NCI-H2081 (cell line): ENCODE measurements around the gene LIMA1.

Experiments
- DNase-seq, 2 experiments: peaks; one replicate each; lab custom pipeline; 2025; lab: John Stamatoyannopoulos, UW

The LIMA1 gene

DNA sequence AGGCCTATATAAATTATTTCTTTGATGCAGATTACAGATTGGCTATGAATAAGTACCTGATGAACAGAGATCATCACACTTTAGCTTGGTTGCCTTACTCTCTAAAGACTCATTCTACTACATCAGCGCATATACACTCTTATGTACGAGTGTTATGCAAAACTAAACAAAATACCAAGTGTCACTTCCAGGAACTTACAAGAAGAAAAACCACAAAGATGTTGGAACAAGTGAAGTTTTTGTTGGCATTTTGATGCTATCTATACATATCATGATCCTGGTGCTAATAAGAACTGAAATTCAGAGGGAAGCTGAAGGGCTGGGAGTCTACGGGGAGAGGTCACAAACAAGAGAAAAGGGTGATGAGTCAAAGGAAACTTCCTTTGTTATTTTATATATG is 68.3 kb downstream of the LIMA1 start:
- no peak for DNase-seq

DNA sequence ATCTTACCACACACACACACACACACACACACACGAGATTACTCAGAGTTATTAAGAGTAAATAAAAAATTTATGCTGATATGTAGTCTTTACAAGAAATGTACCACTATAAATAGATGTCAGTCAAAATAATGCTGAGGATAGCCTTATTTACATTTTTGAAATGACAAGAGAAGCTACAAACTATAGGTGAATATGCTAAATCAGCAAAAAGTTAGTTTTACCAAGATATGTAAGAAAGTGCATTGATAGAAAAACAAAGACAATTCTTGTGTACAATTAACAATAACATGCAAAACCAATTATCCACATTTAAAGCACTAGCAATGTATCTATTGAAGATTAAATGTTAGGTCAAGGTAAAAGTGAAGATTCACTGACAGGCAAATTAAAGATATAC is 69.3 kb downstream of the LIMA1 start:
- no peak for DNase-seq

DNA sequence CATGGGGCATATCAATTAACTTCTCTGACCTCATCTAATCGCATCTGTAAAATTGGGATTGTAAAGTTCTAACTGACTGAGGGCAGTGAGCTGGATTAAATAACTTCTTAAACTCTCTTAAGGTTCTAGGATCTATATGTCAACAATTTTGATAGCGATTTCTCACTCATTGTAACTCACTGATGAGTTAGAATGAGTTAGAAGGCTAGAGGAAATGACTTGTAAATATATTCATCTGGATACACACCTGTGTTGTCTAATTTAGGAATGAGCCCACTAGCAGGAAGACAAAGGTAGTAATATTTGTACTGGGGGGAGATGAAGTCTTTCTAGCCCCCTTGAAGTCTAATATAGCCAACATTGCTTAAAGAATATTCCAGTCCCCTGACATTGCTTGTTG is 69.9 kb downstream of the LIMA1 start:
- DNase-seq: no peak

DNA sequence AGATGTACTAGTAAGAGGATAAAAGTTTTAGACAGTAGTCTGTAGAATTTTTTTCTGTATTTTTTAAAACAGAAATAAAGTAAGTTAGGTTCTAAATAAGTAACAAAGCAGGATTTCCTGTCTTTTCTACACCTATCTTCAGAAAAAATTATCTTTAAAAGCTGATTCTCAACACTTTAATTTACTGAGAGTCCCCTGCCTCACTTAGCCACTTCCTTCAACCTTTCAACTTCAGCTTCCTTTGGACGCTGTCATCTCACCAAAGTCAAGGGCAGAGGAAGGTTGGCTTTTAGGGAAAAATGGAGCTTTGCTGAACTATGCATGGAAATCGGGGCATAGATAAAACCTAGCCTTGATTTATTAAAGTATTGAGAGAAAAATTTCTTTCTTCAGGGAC is 71.3 kb downstream of the LIMA1 start:
- no peak for DNase-seq

DNA sequence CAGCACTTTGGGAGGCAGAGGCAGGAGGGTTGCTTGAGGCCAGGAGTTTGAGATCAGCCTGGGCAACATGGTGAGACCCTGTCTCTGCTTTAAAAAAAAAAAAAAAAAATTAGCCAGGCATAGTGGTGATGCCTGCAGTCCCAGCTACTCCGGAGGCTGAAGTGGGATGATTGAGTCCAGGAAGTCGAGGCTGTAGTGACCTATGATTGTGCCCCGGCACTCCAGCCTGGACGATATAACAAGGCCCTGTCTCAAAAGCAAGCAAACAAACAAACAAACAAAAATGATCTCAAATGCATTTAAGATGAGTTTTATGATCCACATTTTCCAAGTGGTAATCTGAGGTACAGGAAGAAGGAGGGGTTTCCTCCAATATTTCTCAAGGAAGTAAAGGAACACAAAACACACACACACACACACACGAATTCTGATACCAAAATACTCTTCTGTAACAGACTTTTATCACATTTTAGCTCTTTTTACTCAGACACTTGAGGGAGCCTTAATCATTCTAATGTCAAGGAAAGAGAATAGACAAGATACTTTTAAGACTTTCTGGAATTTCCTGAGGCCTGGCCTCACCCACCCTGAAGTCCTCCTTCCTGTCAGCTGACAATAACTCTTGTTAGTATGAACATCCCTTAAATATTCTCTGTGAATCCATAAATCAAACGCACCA is 71.8 kb downstream of the LIMA1 start:
- DNase-seq: no peak

DNA sequence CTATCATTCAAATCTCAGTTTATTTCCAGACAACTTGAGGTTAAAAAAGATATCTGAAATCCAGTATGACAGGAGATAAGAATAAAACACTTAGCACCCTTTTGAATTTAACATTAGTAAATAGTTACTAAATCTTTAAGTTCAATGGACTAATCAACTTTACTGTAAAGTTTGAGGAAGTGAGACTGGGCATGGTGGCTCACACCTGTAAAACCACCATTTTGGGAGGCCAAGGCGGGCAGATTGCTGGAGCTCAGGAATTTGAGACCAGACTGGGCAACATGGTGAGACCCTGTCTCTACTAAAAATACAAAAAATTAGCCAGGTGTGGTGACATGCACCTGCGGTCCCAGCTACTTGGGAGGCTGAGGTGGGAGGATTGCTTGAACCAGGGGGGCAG is 75.9 kb downstream of the LIMA1 start:
- DNase-seq: no peak

DNA sequence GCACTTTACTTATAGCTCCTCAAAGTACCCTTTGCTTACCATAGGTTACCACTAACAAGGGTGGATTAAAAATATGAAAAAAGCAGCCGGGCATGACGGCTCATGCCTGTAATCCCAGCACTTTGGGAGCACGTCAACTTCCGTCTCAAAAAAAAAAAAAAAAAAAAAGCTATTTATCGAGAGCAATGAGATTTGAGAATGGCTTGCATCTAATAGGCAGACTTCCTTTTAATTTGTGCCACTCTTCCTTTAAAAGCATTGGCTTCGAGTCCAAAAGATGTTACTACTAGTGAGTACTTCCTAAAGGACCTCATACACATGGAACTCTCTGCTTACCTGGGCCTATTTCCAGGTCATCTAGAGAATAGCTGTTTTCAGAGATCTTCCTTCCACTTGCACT is 77.7 kb downstream of the LIMA1 start:
- DNase-seq: no peak

DNA sequence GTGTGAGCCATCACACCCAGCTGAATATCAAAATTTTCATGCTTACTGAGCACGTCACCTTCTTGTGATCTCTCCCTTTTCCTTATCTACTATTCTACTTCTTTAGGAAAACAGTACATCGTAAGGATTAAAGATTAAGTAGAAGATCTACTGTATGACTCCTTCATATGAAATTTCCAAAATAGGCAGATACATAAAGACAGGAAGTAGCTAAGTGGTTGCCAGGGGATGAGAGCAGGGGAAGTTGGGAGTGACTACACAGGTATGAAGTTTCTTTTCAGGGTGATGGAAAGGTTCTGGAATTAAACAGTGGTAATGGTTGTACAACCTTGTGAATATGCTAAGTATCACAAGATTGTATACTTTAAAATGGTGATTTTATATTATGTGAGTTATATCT is 79.6 kb downstream of the LIMA1 start:
- no peak for DNase-seq

DNA sequence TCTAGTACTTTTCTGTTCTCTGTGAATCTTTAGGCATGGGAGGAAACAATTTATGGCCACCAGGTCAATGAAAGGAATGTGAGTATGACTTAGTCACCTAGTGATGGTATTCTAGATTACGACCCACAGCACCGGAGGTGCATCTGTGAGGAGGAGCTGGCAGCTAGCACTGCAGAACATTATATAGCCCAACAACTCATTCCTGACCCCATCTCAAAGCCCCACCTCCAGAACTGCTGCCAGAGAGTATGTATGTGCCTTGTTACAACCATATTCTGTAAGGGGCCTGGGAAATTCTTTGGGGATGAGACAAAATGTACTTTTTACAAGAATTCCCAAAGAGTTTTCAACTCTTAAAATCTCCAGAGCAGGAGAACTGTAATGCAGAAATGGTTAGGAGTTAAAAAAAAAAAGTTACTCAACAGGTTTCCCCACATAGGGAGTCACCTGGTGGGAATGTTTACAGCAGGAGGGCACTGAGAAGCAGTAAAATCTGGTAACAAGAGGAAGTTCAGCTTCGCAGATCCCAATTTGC is 81.3 kb downstream of the LIMA1 start:
- DNase-seq: no peak

DNA sequence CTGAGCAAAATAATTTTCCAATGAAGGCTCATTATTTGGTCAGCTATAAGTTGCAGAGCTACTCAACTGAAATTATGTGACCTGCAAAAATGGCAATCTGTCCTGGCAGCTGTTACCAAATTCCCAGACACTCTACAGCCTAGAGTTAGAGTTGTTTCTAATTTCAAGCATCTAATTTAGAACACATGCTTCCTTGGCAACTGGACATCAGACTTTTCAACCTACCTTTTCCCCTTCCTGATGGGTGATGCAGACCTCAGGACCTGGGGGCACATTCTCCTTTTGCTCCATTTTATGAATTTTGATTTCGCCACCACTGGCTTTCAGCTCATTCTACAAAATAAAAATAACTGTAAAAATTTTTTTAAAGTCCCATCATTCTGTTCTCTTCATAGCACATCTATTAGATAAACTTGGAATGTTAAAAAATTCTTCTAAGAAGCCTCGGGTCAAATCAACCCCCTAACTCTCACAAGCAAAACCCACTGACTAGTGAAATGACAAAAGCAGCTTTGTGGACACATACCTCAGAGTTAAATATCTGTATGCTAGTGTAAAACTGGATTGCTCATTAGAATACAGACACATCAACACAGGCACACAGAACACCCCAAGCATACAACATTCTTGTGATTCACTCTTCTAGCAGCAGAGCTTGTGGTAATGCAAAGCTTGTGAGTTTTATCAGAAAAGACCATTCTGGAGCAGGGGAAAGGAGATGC is 82.6 kb downstream of the LIMA1 start:
- no peak for DNase-seq

DNA sequence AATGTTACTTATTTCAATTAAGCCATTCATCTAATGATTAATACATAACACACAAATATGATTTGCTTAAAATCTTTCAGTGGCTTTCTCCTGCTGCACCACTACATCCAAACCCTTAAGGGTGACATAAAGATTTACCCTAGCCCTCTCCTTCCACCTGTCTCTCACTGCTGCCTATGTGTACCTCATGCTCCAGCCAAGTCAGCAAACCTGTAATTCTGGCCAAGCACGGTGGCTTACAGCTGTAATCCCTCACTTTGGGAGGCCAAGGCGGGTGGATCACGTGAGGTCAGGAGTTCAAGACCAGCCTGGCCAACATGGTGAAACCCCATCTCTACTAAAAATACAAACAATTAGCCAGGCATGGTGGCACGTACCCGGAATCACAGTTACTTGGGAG is 84.5 kb downstream of the LIMA1 start:
- DNase-seq: no peak

DNA sequence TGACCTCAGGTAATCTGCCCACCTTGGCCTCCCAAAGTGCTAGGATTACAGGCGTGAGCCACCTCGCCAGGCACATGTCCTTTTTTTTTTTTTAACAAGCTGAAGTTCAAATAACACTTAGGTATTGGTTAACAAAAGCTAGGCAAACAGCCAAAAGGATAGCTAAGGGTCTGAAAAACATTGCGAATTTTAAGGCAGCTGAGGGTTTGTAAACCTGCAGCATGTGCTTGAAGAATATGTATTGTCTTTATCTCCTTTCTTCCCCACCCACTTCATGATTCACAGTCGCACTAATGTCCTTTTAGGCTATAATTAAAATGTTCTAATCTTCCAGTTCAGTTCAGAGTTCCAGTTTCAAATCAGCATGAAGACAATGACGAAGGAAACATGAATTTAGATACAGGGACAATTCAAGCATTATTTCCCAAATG is 86.0 kb downstream of the LIMA1 start:
- DNase-seq: peak in 1 of 2 experiments; percentile 18

DNA sequence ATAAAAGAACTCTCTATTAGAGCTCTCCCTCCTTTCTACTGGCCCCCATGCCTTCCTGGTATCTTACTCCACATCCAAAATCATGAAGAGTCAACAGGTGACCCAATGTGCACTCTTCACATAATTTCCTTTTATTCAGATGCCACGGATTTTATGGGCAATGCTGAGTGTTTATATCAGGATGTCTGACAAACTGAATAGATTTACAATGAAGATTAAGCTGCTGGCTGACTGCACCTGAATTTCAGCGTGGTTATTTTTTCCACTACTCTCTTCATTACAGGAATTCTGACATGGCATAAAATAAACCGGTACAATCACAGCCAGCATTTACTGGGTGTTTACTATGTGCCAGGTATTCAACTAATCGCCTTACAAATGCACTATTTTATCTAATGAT is 86.8 kb downstream of the LIMA1 start:
- peak in 1 of 2 experiments; percentile 24 for DNase-seq

DNA sequence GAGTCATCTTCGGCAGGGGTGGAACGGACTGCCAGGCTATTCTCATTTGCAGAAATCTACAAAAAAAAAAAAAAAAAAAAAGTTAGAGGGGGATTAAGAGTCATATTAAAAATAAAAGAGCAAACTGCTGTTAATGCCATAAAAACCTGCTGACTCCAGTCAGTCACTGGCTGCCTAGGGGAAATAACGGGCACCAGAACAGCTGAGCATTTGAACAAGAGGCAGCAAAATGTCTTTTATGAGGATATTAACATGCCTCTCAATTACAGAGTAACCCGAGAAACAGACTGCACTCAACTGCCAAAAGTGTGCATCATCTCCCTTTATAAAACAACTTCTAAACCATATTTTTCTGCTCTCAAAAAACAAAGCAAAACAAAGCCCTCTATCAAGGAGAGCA is 87.5 kb downstream of the LIMA1 start:
- DNase-seq: peak in 1 of 2 experiments; percentile 15

DNA sequence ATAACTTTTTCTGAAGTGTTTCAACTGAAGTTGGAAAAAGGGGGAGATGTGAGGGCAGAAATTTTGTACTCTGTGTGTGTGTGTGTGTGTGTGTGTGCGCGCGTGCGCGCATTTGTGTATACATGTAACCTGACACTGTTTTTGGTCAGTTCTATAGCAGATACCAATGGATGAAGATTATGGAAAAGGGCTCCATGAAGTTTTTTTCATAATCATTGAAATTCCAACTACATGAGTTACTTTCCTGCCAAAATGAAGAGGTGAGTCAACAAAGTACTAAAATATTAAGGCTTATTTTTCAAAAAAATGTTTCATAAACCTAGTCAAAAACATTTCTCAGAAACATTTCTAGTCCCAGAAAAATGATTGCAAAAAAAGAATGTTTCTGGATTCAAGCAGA is 90.4 kb downstream of the LIMA1 start:
- no peak for DNase-seq

DNA sequence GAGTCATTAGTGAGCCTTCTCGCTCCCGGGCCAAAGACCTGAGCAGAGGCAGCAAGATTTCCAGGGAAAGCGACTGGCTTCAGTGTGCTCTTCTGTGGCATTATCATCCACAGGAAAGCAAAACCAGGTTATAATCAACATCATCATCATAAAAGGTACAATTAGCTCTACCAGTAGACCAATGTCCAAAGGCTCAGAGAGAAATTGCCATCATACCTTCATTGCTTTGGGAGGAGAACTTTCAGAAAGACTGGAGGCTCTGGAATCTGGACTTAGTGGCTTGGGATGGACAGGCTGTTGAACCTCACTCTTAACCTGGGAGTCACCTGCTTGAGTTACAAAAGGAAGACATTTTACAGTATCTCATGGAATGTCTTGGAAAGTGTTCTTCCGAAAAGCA is 91.1 kb downstream of the LIMA1 start:
- no peak for DNase-seq

DNA sequence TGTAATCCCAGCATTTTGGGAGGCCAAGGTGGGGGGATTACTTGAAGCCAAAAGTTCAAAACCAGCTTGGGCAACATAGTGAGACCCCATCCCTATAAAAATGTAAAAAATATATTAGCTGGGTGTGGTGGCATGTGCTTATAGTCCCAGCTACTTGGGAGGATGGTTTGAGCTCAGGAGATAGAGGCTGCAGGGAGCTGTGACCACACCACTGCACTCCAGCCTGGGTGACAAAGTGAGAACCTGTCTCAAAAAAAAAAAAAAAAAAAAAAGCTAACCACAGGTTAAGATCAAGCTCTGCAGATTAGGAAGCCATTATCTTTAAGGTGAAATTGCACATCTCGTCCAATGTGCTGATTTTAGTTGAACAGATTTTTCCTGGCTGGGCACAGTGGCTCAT is 92.5 kb downstream of the LIMA1 start:
- DNase-seq: no peak

DNA sequence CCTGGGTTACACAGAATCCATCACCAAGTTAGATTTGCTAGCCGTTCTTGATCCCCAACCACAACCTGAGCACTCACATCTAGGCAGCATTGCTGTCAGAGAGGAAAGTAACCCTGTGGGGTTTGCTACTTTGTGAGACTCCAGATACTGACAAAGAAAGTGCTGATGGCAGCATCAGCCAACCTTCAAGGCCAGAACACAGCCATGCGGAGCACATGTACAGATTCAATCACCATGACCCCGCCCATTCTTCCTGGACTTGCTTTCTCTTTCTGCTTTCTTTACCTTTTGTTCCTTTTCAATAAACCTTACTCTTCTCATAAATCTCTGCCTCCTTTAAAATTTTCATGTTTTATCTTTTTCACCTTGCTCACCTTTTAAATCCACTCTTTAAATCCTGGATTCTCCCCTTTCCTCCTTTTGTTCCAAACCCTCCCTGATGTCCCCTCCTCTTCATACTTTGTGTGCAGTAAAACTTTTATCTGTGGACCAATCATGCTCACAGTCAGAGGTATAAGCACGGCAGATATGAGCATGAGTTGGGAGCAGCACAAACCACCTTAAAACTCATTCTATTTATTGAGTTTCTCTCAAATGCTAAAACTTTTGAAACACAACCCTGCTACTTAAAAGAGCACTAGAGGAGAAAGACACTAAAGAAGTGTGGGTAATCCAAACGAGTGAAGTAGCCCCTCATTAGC is 94.3 kb downstream of the LIMA1 start:
- DNase-seq: no peak

DNA sequence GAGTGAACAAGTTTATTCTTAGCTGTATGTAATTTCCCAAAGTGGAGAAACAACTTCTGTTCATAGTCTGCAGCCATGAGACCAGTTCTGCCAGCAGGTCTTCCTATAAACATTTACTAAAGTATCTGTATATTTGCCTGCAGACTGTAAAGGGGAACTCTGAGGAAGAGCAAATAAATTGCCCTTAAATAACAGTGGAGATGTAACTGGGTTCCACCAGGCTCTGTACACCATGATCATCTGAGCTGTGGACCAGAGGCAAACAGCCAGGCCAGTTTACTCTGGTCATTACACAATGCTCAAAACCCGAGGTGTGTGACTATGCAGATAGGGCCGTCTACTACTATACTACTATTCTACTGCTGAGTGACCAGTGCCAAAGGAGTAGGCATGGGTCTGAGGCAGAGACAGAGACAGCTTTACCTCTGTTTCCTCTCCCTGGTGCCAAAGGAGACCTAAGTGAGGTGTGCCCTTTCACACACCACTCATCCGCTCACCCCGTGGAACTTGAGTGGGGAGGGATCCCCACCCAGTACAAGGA is 95.0 kb downstream of the LIMA1 start:
- no peak for DNase-seq

DNA sequence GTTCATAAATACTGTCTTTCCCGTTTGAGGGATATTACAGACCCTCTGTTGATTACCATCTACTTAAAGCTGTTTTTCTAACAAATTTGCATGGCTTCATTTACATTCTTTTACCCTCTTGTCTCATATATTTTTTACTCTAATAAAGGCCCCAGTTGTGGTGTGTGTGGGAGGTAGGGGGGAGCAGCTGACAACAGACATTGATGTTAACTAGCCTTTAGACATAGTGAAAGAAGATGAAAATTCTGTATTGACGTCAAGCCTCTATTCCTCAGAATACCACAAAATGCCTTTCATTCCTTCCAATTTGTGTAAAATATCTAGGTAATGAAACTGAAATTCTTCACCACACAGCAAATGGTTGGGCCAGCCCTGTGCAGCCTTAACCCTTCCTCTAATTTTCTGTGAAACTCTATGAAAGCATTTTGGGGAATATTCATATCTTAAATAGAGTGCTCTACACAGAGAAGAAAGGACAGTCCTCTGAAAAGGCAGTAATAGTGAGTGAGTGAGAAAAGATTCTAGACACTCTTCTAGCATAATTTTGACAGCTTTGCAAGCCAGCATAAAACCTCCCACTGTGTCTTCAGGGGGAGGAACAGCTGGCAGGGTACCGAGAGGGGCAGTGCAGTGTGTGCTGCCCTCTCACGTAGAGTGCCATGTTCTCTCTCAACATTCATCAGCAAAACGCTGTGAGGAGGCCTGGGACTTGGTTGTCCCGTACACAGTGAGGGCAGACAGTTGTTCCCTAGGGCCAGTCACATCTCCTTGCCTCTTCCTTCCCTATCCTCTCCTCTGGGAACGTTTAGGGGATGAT is 96.0 kb downstream of the LIMA1 start:
- DNase-seq: no peak

DNA sequence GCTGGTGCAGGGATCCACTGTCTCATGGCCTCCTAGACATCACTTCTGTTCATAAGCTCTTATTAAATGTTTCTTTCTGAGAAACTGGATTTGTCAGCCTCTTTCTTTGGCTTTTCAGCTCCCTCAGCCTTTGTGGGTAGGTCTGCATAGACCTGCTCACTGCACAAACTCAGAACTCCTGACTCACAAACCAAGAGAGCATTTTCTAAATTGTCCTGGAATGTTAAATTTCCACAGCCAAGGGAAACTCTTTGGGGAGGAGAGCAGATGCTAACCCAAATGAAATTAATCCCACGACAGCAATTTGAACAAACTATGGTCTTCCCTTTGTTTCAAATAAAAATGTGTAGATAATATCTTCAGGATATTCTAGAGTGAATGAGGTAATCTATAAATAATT is 96.6 kb downstream of the LIMA1 start:
- DNase-seq: no peak
